HepG2 (cell line): Measurements from ENCODE around the gene ZC3H15. TPM values are rescaled to one million over a fixed set of nuclear protein-coding genes. Genes with fewer than 3 reads are reported as not detected.

Experiments used
- KDM6A ChIP-seq: IDR thresholded peaks from 2 replicates; pipeline ENCODE4 v1.6.1; 2016; ENCODE audit warnings: low read depth
- SOX6 ChIP-seq, 2 experiments: fragments of 450-650 bp in 1 of 2; sonication (generic) in 1 of 2; formaldehyde crosslinking in 1 of 2; IDR thresholded peaks; 2 replicates each; pipeline versions ENCODE4 v1.4.0 to v1.6.1; 2017 to 2020; ENCODE audit warnings: antibody characterized with exemption in 1 of 2, mild to moderate bottlenecking in 1 of 2, missing genetic modification reagents in 1 of 2
- TOPORS ChIP-seq: sonication (generic); formaldehyde crosslinking; IDR thresholded peaks from 2 replicates; pipeline ENCODE4 v1.8.0; 2023; ENCODE audit warnings: mild to moderate bottlenecking, missing genetic modification reagents
- ZBTB3 ChIP-seq: sonication (generic); formaldehyde crosslinking; IDR thresholded peaks from 2 replicates; pipeline ENCODE4 v1.4.0; 2020; ENCODE audit warnings: low read depth, mild to moderate bottlenecking, moderate library complexity, missing genetic modification reagents, borderline replicate concordance
- ZFP37 ChIP-seq: sonication (generic); formaldehyde crosslinking; IDR thresholded peaks from 2 replicates; pipeline ENCODE4 v1.4.0; 2020; ENCODE audit warnings: missing genetic modification reagents, borderline replicate concordance
- ZNF558 ChIP-seq: sonication (generic); formaldehyde crosslinking; IDR thresholded peaks from 2 replicates; pipeline ENCODE4 v1.9.0; 2022; ENCODE audit warnings: mild to moderate bottlenecking, missing genetic modification reagents, borderline replicate concordance
- polyA plus RNA-seq, 8 experiments: library from polyadenylated mRNA; depleted of rRNA in 3 of 8; stranded (reverse) in 7 of 8; unstranded in 1 of 8; fragments of >200 nt; fragmentation: Illumina TruSeq in 4 of 8; extraction: Trizol in 4 of 8; gene quantifications; 2 replicates each; pipeline versions ENCODE4 v1.2.1 to v1.2.3, GENCODE V29; 2011 to 2016; ENCODE audit warnings: low read depth in 4 of 8, missing spikeins in 1 of 8, mixed read lengths in 1 of 8; ENCODE audit not compliant: insufficient read depth in 1 of 8
- total RNA-seq, 5 experiments: library from RNA; depleted of rRNA; stranded (reverse); fragments of >200 nt; fragmentation: Illumina TruSeq; extraction: Trizol; gene quantifications; 2 replicates each; pipeline ENCODE4 v1.2.3, GENCODE V29; 2016; ENCODE audit warnings: low read depth in 1 of 5
- TF ChIP-seq, protein P1 (sequence below): IDR thresholded peaks from 2 replicates; pipeline ENCODE4 v1.6.1; 2016; ENCODE audit warnings: low read depth, control low read depth
- TF ChIP-seq, protein P2 (sequence below), 2 experiments: fragments of 450-650 bp in 1 of 2; sonication (generic) in 1 of 2; formaldehyde crosslinking in 1 of 2; IDR thresholded peaks; 2 replicates each; pipeline versions ENCODE4 v1.6.1 to v1.8.0; 2016 to 2022; ENCODE audit warnings: antibody characterized with exemption in 1 of 2, mild to moderate bottlenecking in 1 of 2, missing genetic modification reagents in 1 of 2
- TF ChIP-seq, protein P3 (sequence below): sonication (generic); formaldehyde crosslinking; IDR thresholded peaks from 2 replicates; pipeline ENCODE4 v1.4.0; 2020; ENCODE audit warnings: missing genetic modification reagents
- TF ChIP-seq, protein P4 (sequence below): sonication (generic); formaldehyde crosslinking; IDR thresholded peaks from 2 replicates; pipeline ENCODE4 v1.8.0; 2022; ENCODE audit warnings: low read depth, missing genetic modification reagents

Gene ZC3H15
- total and polyA plus RNA-seq, 2 of the 13 experiments (the other 11 are each of a cell fraction or from before 2014, with no cell fraction given), result 84.6 to 168 TPM

DNA sequence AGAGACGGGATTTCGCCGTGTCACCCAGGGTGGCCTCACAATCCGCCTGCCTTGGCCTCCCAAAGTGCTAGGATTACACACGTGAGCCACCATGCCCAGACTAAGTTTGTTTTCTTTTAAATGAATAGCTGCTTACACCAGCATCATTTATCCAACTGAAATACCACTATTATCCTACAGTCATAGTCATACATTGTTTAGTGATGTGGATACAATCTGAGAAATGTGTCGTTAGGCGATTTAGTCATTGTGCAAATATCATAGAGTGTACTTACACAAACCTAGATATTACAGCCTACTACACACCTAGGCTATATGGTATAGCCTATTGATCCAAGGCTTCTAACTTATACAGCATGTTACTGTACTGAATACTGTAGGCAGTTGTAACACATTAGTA lies 10.3 kb downstream of the ZC3H15 start (continued):
- TF ChIP-seq SOX6 (IDR thresholded peaks at IDR 0.05) (no peak), SOX6 (CRISPR knock-in tag; IDR thresholded peaks at IDR 0.05) (no peak), KDM6A (CRISPR knock-in tag) (no peak), ZFP37 (CRISPR knock-in tag) (no peak), TOPORS (no peak), ZBTB3 (CRISPR knock-in tag) (no peak), ZNF558 (no peak)
- TF ChIP-seq, protein P1, sequence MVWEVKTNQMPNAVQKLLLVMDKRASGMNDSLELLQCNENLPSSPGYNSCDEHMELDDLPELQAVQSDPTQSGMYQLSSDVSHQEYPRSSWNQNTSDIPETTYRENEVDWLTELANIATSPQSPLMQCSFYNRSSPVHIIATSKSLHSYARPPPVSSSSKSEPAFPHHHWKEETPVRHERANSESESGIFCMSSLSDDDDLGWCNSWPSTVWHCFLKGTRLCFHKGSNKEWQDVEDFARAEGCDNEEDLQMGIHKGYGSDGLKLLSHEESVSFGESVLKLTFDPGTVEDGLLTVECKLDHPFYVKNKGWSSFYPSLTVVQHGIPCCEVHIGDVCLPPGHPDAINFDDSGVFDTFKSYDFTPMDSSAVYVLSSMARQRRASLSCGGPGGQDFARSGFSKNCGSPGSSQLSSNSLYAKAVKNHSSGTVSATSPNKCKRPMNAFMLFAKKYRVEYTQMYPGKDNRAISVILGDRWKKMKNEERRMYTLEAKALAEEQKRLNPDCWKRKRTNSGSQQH (CRISPR knock-in tag), result no peak
- TF ChIP-seq, protein P2, sequence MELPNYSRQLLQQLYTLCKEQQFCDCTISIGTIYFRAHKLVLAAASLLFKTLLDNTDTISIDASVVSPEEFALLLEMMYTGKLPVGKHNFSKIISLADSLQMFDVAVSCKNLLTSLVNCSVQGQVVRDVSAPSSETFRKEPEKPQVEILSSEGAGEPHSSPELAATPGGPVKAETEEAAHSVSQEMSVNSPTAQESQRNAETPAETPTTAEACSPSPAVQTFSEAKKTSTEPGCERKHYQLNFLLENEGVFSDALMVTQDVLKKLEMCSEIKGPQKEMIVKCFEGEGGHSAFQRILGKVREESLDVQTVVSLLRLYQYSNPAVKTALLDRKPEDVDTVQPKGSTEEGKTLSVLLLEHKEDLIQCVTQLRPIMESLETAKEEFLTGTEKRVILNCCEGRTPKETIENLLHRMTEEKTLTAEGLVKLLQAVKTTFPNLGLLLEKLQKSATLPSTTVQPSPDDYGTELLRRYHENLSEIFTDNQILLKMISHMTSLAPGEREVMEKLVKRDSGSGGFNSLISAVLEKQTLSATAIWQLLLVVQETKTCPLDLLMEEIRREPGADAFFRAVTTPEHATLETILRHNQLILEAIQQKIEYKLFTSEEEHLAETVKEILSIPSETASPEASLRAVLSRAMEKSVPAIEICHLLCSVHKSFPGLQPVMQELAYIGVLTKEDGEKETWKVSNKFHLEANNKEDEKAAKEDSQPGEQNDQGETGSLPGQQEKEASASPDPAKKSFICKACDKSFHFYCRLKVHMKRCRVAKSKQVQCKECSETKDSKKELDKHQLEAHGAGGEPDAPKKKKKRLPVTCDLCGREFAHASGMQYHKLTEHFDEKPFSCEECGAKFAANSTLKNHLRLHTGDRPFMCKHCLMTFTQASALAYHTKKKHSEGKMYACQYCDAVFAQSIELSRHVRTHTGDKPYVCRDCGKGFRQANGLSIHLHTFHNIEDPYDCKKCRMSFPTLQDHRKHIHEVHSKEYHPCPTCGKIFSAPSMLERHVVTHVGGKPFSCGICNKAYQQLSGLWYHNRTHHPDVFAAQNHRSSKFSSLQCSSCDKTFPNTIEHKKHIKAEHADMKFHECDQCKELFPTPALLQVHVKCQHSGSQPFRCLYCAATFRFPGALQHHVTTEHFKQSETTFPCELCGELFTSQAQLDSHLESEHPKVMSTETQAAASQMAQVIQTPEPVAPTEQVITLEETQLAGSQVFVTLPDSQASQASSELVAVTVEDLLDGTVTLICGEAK (IDR thresholded peaks at IDR 0.05), result no peak
- TF ChIP-seq, protein P2 (CRISPR knock-in tag; IDR thresholded peaks at IDR 0.05), result no peak
- TF ChIP-seq, protein P3, sequence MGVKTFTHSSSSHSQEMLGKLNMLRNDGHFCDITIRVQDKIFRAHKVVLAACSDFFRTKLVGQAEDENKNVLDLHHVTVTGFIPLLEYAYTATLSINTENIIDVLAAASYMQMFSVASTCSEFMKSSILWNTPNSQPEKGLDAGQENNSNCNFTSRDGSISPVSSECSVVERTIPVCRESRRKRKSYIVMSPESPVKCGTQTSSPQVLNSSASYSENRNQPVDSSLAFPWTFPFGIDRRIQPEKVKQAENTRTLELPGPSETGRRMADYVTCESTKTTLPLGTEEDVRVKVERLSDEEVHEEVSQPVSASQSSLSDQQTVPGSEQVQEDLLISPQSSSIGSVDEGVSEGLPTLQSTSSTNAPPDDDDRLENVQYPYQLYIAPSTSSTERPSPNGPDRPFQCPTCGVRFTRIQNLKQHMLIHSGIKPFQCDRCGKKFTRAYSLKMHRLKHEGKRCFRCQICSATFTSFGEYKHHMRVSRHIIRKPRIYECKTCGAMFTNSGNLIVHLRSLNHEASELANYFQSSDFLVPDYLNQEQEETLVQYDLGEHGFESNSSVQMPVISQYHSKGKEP (CRISPR knock-in tag), result no peak
- TF ChIP-seq, protein P4, sequence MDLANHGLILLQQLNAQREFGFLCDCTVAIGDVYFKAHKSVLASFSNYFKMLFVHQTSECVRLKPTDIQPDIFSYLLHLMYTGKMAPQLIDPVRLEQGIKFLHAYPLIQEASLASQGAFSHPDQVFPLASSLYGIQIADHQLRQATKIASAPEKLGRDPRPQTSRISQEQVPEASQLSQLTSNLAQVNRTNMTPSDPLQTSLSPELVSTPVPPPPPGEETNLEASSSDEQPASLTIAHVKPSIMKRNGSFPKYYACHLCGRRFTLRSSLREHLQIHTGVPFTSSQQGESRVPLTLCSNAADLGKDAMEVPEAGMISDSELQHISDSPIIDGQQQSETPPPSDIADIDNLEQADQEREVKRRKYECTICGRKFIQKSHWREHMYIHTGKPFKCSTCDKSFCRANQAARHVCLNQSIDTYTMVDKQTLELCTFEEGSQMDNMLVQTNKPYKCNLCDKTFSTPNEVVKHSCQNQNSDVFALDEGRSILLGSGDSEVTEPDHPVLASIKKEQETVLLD (CRISPR knock-in tag), result no peak
